Measurements from ENCODE around the gene MX1. TPM values are rescaled to one million over a fixed set of nuclear protein-coding genes. Genes with fewer than 3 reads are reported as not detected.

The MX1 gene
- total and polyA plus RNA-seq, 2 donors: 54.5 to 148 TPM

DNA sequence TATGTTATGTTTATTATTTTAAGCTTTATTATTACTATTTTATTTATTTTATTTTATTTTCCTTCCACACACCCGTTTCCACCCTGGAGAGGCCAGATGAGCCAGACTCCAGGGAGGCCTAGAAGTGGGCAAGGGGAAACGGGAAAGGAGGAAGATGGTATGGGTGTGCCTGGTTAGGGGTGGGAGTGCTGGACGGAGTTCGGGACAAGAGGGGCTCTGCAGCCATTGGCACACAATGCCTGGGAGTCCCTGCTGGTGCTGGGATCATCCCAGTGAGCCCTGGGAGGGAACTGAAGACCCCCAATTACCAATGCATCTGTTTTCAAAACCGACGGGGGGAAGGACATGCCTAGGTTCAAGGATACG, 468 bp upstream of the MX1 start:
- no peaks in the 10 kb centered on the region for H3K9me3 ChIP-seq (ENCODE audit: control insufficient read depth in 2 of 2, insufficient read depth in 1 of 2, low read length in 1 of 2)
- H3K27me3 ChIP-seq (ENCODE audit: control insufficient read depth in 2 of 2, insufficient read depth in 1 of 2, low read length in 1 of 2): no peaks in the 10 kb centered on the region
- no peak for DNase-seq (ENCODE audit: low read depth in 6 of 9, low spot score in 9 of 9)
- H3K4me1 ChIP-seq (ENCODE audit: control insufficient read depth in 2 of 2, insufficient read depth in 2 of 2, low read length in 2 of 2): peaks cover 2 to 51% of the 10 kb centered on the region in 2 donors
- 70% methylated on average over 7 of the region's 7 CpGs for WGBS
- peak overlapping the region; percentile 75 to 86 for H3K27ac ChIP-seq (ENCODE audit: low read depth in 1 of 2, low read length in 1 of 2)
- peaks cover 11 to 24% of the 10 kb centered on the region in 2 donors for H3K36me3 ChIP-seq (ENCODE audit: control insufficient read depth in 2 of 2, insufficient read depth in 2 of 2, low read length in 1 of 2)
- peak overlapping the region; percentile 66 to 93 for H3K4me3 ChIP-seq (ENCODE audit: low read length in 2 of 2)

DNA sequence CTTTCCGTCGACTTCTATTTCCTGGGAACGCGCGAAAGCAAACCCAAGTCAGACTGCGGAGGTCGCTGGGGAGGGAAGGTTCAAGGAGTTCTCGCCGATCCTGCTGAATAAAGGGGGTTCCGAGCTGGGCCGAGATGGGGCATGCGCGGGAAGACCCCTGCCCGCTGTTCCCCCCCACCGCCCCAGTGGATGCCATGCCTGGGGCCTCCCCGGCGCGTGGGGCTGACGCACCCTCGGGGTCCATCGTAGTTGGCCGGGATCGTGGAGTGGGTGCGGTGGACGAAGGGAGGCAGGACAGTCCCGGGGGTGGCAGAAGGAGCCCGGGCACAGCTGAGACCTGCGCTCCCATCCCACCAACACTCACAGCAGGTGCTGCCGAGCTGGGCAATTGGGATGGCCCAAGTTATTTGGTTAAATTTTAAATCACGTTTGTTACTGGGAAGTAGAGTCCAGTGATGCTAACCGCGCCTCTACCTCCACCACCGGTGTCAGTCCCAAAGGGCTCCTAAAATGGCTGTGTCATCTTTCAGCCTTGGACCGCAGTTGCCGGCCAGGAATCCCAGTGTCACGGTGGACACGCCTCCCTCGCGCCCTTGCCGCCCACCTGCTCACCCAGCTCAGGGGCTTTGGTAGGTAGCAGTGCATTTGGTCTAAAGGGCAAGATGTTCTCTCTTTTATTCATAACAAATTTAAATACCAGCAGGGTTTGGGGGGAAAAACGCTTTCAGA, 801 bp downstream of the MX1 start:
- Histone ChIP-seq H3K36me3 (ENCODE audit: control insufficient read depth in 2 of 2, insufficient read depth in 2 of 2, low read length in 1 of 2) (peaks cover 12 to 35% of the 10 kb centered on the region in 2 donors), H3K27me3 (ENCODE audit: control insufficient read depth in 2 of 2, insufficient read depth in 1 of 2, low read length in 1 of 2) (no peaks in the 10 kb centered on the region), H3K9me3 (ENCODE audit: control insufficient read depth in 2 of 2, insufficient read depth in 1 of 2, low read length in 1 of 2) (no peaks in the 10 kb centered on the region), H3K4me3 (ENCODE audit: low read length in 2 of 2) (peak overlapping the region; percentile 66 to 93), H3K27ac (ENCODE audit: low read depth in 1 of 2, low read length in 1 of 2) (peak overlapping the region; percentile 3 to 26), H3K4me1 (ENCODE audit: control insufficient read depth in 2 of 2, insufficient read depth in 2 of 2, low read length in 2 of 2) (peaks cover 2 to 49% of the 10 kb centered on the region in 2 donors)
- peak in 1 of 9 donors; percentile 42 for DNase-seq (ENCODE audit: low read depth in 6 of 9, low spot score in 9 of 9)
- WGBS: 35% methylated on average over 41 of the region's 41 CpGs

DNA sequence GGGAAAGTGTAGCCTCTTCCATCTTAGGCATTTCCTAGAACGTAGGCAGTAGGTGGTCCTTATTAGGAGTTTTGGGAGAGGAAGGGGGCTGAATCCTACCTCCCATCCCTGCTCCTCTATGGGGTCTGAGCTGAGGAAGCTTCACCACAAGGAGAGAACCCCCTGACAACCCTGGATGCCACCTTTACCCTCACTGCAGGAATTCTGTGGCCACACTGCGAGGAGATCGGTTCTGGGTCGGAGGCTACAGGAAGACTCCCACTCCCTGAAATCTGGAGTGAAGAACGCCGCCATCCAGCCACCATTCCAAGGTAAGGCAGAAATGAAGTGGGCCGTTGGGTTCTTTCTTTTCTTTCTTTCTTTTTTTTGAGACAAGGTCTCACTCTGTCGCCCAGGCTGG, 1.5 kb downstream of the MX1 start:
- WGBS: 95% methylated on average over 8 of the region's 8 CpGs
- H3K9me3 ChIP-seq (ENCODE audit: control insufficient read depth in 2 of 2, insufficient read depth in 1 of 2, low read length in 1 of 2): no peaks in the 10 kb centered on the region
- H3K27me3 ChIP-seq (ENCODE audit: control insufficient read depth in 2 of 2, insufficient read depth in 1 of 2, low read length in 1 of 2): no peaks in the 10 kb centered on the region
- peaks cover 19 to 42% of the 10 kb centered on the region in 2 donors for H3K36me3 ChIP-seq (ENCODE audit: control insufficient read depth in 2 of 2, insufficient read depth in 2 of 2, low read length in 1 of 2)
- H3K4me3 ChIP-seq (ENCODE audit: low read length in 2 of 2): peak overlapping the region in 1 of 2 donors; percentile 93
- no peak for DNase-seq (ENCODE audit: low read depth in 6 of 9, low spot score in 9 of 9)
- peaks cover 2 to 49% of the 10 kb centered on the region in 2 donors for H3K4me1 ChIP-seq (ENCODE audit: control insufficient read depth in 2 of 2, insufficient read depth in 2 of 2, low read length in 2 of 2)
- peak overlapping the region in 1 of 2 donors; percentile 11 for H3K27ac ChIP-seq (ENCODE audit: low read depth in 1 of 2, low read length in 1 of 2)

DNA sequence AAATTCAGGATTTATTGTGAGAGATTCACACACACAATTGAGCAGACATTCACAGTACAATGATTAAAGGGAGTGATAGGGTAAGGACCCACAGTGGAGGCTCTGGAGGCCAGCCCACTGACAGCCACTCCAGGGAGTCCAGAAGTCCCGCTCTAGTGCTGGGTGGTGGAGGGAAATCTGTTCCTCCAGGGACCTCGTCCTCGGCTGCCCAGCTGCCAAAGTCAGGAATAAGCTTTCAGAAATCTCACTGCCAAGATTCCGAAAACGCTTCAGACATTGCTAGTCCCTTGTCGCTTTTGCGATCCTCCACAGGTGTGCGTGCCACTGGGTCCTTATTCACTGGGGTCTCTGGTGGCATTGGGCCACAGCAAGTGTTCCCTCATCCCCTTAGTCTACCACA, 2.3 kb downstream of the MX1 start:
- peaks cover 27 to 49% of the 10 kb centered on the region in 2 donors for H3K36me3 ChIP-seq (ENCODE audit: control insufficient read depth in 2 of 2, insufficient read depth in 2 of 2, low read length in 1 of 2)
- DNase-seq (ENCODE audit: low read depth in 6 of 9, low spot score in 9 of 9): no peak

DNA sequence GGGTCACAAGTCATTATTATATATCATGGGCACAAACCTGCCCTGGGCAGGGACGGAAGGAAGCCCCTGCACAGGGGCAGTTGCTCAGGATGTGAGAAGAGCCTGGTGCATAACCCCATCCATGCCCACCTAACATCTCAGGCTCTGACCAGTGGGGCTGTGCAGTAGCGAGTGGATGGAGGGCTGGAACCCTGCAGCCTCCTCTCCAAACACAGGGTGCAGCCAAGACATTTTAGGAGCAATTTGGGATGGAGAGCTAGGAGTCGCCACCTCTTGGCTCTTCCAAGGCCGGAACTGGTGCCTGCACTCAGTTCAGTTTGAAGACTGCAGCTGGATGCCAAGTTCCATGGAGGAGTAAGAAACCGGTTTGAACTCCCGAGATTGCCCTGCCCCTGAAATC, 2.8 kb downstream of the MX1 start:
- no peaks in the 10 kb centered on the region for H3K27me3 ChIP-seq (ENCODE audit: control insufficient read depth in 2 of 2, insufficient read depth in 1 of 2, low read length in 1 of 2)
- H3K9me3 ChIP-seq (ENCODE audit: control insufficient read depth in 2 of 2, insufficient read depth in 1 of 2, low read length in 1 of 2): peaks cover 0 to 5% of the 10 kb centered on the region in 2 donors
- H3K36me3 ChIP-seq (ENCODE audit: control insufficient read depth in 2 of 2, insufficient read depth in 2 of 2, low read length in 1 of 2): peaks cover 32 to 55% of the 10 kb centered on the region in 2 donors
- H3K27ac ChIP-seq (ENCODE audit: low read depth in 1 of 2, low read length in 1 of 2): no peak overlapping the region
- WGBS: 97% methylated on average over 6 of the region's 6 CpGs
- DNase-seq (ENCODE audit: low read depth in 6 of 9, low spot score in 9 of 9): no peak
- H3K4me1 ChIP-seq (ENCODE audit: control insufficient read depth in 2 of 2, insufficient read depth in 2 of 2, low read length in 2 of 2): peaks cover 2 to 46% of the 10 kb centered on the region in 2 donors
- no peak overlapping the region for H3K4me3 ChIP-seq (ENCODE audit: low read length in 2 of 2)

More for the DNA sequence above, 2.3 kb downstream of the MX1 start:
- Histone ChIP-seq H3K9me3 (ENCODE audit: control insufficient read depth in 2 of 2, insufficient read depth in 1 of 2, low read length in 1 of 2) (peaks cover 0 to 5% of the 10 kb centered on the region in 2 donors), H3K4me3 (ENCODE audit: low read length in 2 of 2) (no peak overlapping the region), H3K4me1 (ENCODE audit: control insufficient read depth in 2 of 2, insufficient read depth in 2 of 2, low read length in 2 of 2) (peaks cover 2 to 49% of the 10 kb centered on the region in 2 donors), H3K27ac (ENCODE audit: low read depth in 1 of 2, low read length in 1 of 2) (no peak overlapping the region), H3K27me3 (ENCODE audit: control insufficient read depth in 2 of 2, insufficient read depth in 1 of 2, low read length in 1 of 2) (no peaks in the 10 kb centered on the region)
- 98% methylated on average over 8 of the region's 8 CpGs for WGBS

DNA sequence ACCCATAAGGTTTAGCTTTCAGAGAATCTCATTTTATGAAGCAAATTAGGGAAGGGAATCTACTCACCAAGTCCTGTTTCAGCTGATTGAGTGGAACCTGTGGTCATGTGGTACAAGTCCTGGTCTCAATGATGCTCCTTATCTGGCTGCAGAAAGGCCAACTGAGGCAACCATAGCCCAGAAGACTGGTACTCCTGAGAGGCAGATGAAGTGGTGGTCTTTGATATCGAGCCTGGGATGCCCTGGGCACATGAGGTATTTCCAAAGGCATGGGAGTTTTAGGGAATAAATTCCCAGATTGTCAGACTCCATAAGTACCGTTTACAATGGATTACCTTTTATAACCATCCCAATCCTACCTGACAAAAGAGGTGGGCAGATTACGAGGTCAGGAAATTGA, 3.3 kb downstream of the MX1 start:
- H3K4me1 ChIP-seq (ENCODE audit: control insufficient read depth in 2 of 2, insufficient read depth in 2 of 2, low read length in 2 of 2): peaks cover 2 to 41% of the 10 kb centered on the region in 2 donors
- H3K27ac ChIP-seq (ENCODE audit: low read depth in 1 of 2, low read length in 1 of 2): no peak overlapping the region
- H3K36me3 ChIP-seq (ENCODE audit: control insufficient read depth in 2 of 2, insufficient read depth in 2 of 2, low read length in 1 of 2): peaks cover 35 to 59% of the 10 kb centered on the region in 2 donors
- no peak overlapping the region for H3K4me3 ChIP-seq (ENCODE audit: low read length in 2 of 2)
- WGBS: 95% methylated on average over 3 of the region's 3 CpGs
- no peak for DNase-seq (ENCODE audit: low read depth in 6 of 9, low spot score in 9 of 9)
- no peaks in the 10 kb centered on the region for H3K27me3 ChIP-seq (ENCODE audit: control insufficient read depth in 2 of 2, insufficient read depth in 1 of 2, low read length in 1 of 2)
- H3K9me3 ChIP-seq (ENCODE audit: control insufficient read depth in 2 of 2, insufficient read depth in 1 of 2, low read length in 1 of 2): peaks cover 1 to 5% of the 10 kb centered on the region in 2 donors

DNA sequence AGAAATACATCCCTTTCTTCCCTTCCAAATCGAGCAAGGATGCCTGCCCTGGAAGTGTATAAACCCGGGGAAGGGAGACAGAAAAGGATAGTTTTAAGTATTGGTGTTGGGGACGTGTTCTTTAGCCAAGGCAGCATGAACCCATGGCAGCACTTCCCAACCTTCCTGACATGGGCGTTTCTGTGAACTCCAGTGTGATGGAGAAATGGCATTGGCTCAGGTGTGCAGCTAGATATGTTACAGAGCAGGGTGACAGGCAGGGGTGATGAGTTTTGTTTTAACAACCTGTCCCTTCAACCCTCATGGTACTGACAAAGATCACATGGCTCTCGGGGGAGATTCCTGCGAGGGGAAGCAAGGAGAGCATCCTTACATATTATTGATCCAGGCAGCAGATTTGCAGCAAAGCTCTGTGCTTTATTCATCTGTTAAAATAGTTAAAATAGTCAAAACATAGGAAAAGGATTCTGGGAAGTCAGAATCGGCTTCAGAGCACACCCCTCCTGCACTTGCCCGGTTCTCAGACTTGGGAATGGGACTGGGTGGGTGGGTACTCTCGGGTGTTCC, 4.0 kb downstream of the MX1 start:
- Histone ChIP-seq H3K4me3 (ENCODE audit: low read length in 2 of 2) (no peak overlapping the region), H3K9me3 (ENCODE audit: control insufficient read depth in 2 of 2, insufficient read depth in 1 of 2, low read length in 1 of 2) (peaks cover 2 to 5% of the 10 kb centered on the region in 2 donors), H3K4me1 (ENCODE audit: control insufficient read depth in 2 of 2, insufficient read depth in 2 of 2, low read length in 2 of 2) (peaks cover 2 to 38% of the 10 kb centered on the region in 2 donors), H3K36me3 (ENCODE audit: control insufficient read depth in 2 of 2, insufficient read depth in 2 of 2, low read length in 1 of 2) (peaks cover 35 to 66% of the 10 kb centered on the region in 2 donors), H3K27ac (ENCODE audit: low read depth in 1 of 2, low read length in 1 of 2) (no peak overlapping the region), H3K27me3 (ENCODE audit: control insufficient read depth in 2 of 2, insufficient read depth in 1 of 2, low read length in 1 of 2) (no peaks in the 10 kb centered on the region)
- DNase-seq (ENCODE audit: low read depth in 6 of 9, low spot score in 9 of 9): no peak
- 94% methylated on average over 9 of the region's 9 CpGs for WGBS

DNA sequence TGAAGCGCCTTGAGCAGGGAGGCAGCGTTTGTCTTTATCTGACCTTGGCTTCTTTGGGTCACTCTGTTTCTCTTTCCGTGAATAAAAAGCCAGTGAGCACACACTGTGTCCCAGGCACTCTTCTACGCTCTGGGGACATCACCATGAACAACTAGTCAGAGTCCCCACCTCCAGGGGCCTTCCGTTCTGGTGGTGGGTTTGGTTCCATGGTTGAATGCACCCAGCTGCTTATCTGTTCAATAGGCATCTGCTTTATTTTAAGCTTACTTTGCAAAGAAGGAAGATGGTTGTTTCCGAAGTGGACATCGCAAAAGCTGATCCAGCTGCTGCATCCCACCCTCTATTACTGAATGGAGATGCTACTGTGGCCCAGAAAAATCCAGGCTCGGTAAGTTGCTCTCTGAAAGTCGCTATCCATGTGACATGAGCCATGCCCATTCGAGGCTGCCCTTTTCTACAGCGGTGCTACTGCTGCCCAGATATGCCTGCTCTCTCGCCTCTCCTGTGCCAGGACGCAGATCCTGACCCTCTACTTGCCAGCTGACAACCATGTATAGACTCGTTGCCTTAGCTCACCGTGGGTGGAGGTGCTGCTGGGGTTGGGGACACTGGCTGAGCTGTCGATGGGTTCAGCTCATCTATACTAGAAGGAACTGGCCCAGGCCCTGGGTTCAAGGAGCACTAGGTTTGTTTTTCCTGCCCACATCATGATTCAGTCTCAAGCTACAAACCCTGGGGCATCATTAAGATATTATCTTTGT, 5.9 kb downstream of the MX1 start:
- H3K27me3 ChIP-seq (ENCODE audit: control insufficient read depth in 2 of 2, insufficient read depth in 1 of 2, low read length in 1 of 2): no peaks in the 10 kb centered on the region
- H3K36me3 ChIP-seq (ENCODE audit: control insufficient read depth in 2 of 2, insufficient read depth in 2 of 2, low read length in 1 of 2): peaks cover 51 to 86% of the 10 kb centered on the region in 2 donors
- 88% methylated on average over 16 of the region's 16 CpGs for WGBS
- peaks cover 0 to 27% of the 10 kb centered on the region in 2 donors for H3K4me1 ChIP-seq (ENCODE audit: control insufficient read depth in 2 of 2, insufficient read depth in 2 of 2, low read length in 2 of 2)
- DNase-seq (ENCODE audit: low read depth in 6 of 9, low spot score in 9 of 9): no peak
- H3K9me3 ChIP-seq (ENCODE audit: control insufficient read depth in 2 of 2, insufficient read depth in 1 of 2, low read length in 1 of 2): peaks cover 2 to 5% of the 10 kb centered on the region in 2 donors
- H3K4me3 ChIP-seq (ENCODE audit: low read length in 2 of 2): no peak overlapping the region
- H3K27ac ChIP-seq (ENCODE audit: low read depth in 1 of 2, low read length in 1 of 2): no peak overlapping the region

All from thymus (tissue), 11 donors.